K562 treated with DMSO at 1 percent for 12 hours (cell line): Measurements from ENCODE around the gene ZNF417. TPM values are rescaled to one million over a fixed set of nuclear protein-coding genes. Genes with fewer than 3 reads are reported as not detected.

Experiments
- total RNA-seq: library from RNA; unstranded; fragments of 300-600 nt; gene quantifications from 2 replicates; pipeline ENCODE4 v1.2.3, GENCODE V29; 2022; ENCODE audit not compliant: insufficient read depth

The ZNF417 gene
- 1.1 and 3.4 TPM in 2 replicates for total RNA-seq

GRCh38 chr19:57916168-57916995 is at the start of gene ZNF417:
TSS of gene ZNF417 (minus strand) at chr19:57916592. CDS start at chr19:57916411, 181 bp downstream.

DNA sequence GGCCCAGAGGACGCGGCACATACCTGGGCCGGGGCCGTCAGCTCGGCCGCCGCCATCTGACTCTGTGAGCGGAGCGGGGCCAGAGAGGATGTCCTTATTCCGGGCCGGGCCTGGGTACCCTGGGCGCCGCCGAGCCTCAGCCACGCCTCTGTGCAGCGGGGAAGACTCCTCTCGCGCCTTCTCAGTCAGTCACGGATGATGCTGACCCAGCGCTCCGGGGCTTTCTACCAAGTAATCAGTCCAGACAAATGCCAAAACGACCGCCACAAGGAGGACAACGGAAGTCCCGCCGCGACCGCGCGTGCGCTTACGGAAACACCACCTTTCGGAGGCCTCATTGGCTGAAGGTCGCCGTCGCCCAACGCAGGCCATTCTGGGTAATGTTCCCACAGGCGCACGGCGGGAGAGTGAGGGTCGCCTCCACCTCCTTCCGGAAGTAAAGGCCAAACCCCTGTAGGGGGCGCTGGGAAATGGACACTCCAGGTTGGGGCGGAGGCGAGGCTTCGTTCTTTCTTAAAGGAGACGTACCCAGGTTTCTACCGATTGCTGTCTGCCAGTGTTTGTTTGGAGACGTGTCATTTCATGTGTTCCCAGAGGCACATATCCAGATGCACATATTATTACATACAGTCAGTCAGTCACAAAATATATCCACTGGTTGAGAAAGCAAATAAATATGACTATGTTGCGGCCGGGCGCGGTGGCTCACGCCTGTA is 31.2 kb upstream of the ZNF417 start, which contains the start of gene ZNF256:
ZNF256 (minus strand) TSS at position 288 of the 716 bp plus-strand sequence; CDS start at position 56, 232 bp downstream.

GRCh38 chr19:57934820-57935665 is 18.7 kb upstream of the ZNF417 start, which contains the start of gene ZNF418:
TSS of gene ZNF418 (minus strand) at chr19:57935402. CDS start at chr19:57933822, 1,580 bp downstream.

DNA sequence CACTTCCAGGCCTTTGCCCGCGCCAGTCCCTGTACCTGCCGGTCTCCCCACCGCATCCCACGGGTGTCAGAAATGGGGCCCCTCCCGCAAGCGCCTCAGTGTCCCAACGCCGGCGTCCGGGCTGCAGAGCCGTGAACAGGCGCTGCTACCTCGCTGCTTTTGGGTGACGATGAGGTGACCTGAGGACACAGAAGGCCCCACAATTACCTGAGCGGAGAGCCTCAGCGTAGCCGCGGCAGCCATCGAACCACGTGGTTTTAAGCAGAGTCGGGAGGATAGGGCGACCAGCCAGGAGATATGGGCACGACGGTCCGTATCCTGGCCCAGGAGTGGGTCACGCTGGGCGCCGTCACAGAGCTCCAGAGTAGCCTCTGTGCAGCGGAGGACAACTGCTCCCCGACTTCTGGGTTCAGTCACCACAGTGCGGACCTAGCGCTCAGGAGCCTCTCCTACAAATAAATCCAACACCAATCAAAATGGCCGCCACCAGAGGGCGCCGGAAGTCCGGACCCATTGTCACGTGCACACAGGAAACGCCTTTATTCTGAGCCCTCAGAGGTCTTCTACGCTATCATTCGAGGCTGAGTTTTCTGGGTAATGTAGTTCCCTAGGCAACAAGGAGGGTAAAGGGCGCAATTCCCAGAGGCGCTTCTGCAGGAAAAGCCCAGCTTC is 27.7 kb downstream of the ZNF417 start, which contains the start of gene ZNF814:
ZNF814 (minus strand) TSS at position 478 of the 672 bp plus-strand sequence; CDS start at position 243, 235 bp downstream.

Other genes starting within 250 kb of the ZNF417 start
- not detected in 2 replicates for gene ZSCAN4, start 247.7 kb downstream of the ZNF417 start, total RNA-seq
- gene ZNF551, start 234.6 kb downstream of the ZNF417 start, total RNA-seq = 1.1 and 5.0 TPM in 2 replicates
- gene ZNF154, start 207.4 kb downstream of the ZNF417 start, total RNA-seq = not detected in 2 replicates
- gene ZNF671, start 189.0 kb downstream of the ZNF417 start, total RNA-seq = 0.44 and 0.84 TPM in 2 replicates
- gene ZNF776, start 169.8 kb downstream of the ZNF417 start, total RNA-seq = 1.7 and 9.0 TPM in 2 replicates
- 1.2 and 5.0 TPM in 2 replicates for gene ZNF586, start 146.9 kb downstream of the ZNF417 start, total RNA-seq
- 2.8 and 7.9 TPM in 2 replicates for gene ZNF552, start 101.7 kb downstream of the ZNF417 start, total RNA-seq
- gene ZNF587B, start 86.3 kb downstream of the ZNF417 start, total RNA-seq = 2.1 and 4.1 TPM in 2 replicates
- 5.5 and 18.0 TPM in 2 replicates for gene ZNF587, start 66.7 kb downstream of the ZNF417 start, total RNA-seq
- 1.4 and 4.3 TPM in 2 replicates for gene ZNF814, start 27.6 kb downstream of the ZNF417 start, total RNA-seq
- gene ZNF418, start 18.8 kb upstream of the ZNF417 start, total RNA-seq = 0.49 TPM in 1 of 2 replicates, not detected in the other
- 0.33 TPM in 1 of 2 replicates, not detected in the other for gene ZNF256, start 31.1 kb upstream of the ZNF417 start, total RNA-seq
- gene C19orf18, start 57.9 kb upstream of the ZNF417 start, total RNA-seq = not detected in 2 replicates
- 3.5 TPM in 1 of 2 replicates, not detected in the other for gene ZNF606, start 86.2 kb upstream of the ZNF417 start, total RNA-seq
- gene ZSCAN1, start 117.4 kb upstream of the ZNF417 start, total RNA-seq = not detected in 2 replicates
- not detected in 2 replicates for gene ZNF135, start 142.7 kb upstream of the ZNF417 start, total RNA-seq
- gene ZSCAN18, start 181.6 kb upstream of the ZNF417 start, total RNA-seq = 5.5 and 9.2 TPM in 2 replicates
- gene ZNF329, start 234.2 kb upstream of the ZNF417 start, total RNA-seq = 2.2 and 2.6 TPM in 2 replicates